Measurements from ENCODE around the gene KLHL17.

- TF ChIP-seq, protein P1, sequence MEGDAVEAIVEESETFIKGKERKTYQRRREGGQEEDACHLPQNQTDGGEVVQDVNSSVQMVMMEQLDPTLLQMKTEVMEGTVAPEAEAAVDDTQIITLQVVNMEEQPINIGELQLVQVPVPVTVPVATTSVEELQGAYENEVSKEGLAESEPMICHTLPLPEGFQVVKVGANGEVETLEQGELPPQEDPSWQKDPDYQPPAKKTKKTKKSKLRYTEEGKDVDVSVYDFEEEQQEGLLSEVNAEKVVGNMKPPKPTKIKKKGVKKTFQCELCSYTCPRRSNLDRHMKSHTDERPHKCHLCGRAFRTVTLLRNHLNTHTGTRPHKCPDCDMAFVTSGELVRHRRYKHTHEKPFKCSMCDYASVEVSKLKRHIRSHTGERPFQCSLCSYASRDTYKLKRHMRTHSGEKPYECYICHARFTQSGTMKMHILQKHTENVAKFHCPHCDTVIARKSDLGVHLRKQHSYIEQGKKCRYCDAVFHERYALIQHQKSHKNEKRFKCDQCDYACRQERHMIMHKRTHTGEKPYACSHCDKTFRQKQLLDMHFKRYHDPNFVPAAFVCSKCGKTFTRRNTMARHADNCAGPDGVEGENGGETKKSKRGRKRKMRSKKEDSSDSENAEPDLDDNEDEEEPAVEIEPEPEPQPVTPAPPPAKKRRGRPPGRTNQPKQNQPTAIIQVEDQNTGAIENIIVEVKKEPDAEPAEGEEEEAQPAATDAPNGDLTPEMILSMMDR (IDR thresholded peaks at IDR 0.05; ENCODE audit: low read depth, low read length, poor library complexity, severe bottlenecking): no peak
- no peak for TF ChIP-seq EZH2phosphoT487 (IDR thresholded peaks at IDR 0.05; ENCODE audit: borderline replicate concordance, low read length)
These were observed 7.3 kb downstream of the KLHL17 start for GRCh38 chr1:967466-968343.
